K562 (cell line): Measurements from ENCODE around the gene TMEM19. TPM values are rescaled to one million over a fixed set of nuclear protein-coding genes. Genes with fewer than 3 reads are reported as not detected.

Experiments
- ATAC-seq: fragments of 200-7000 bp; cut with Tn5 transposase; 3 replicates; pipeline ENCODE4 v1.9.1; 2020; ENCODE audit warnings: moderate library complexity
- BruUV-seq: library from RNA; stranded (reverse); fragments of 400-500 nt; replicated peaks from 2 replicates; lab custom pipeline; 2021; lab: Mats Ljungman, UMichigan
- CTCF ChIA-PET: fragments of 300-600 bp; formaldehyde crosslinking; extraction: SDS; loops from one replicate; lab custom pipeline; 2021; ENCODE audit warnings: low intra/inter-chr PET ratio; lab: Yijun Ruan, JAX
- POLR2A ChIA-PET: fragments of 300-600, 350-650 bp; sonication (Branson Sonifier 250); formaldehyde crosslinking; extraction: SDS; loops from one replicate; lab custom pipeline; 2021; ENCODE audit warnings: antibody characterized with exemption, inconsistent platforms; lab: Yijun Ruan, JAX
- DNase-seq, 4 experiments: peaks; one replicate each; pipeline versions ENCODE4 v3.0.0 to v3.0.0-alpha.2; 2011 to 2018; ENCODE audit warnings: low spot score in 3 of 4, mixed read lengths in 3 of 4; ENCODE audit errors: extremely low read depth in 1 of 4
- FAIRE-seq: peaks from 2 replicates; lab custom pipeline; 2011; peaks lifted over from hg19 to GRCh38; lab: Jason Lieb, UNC
- H2AFZ ChIP-seq: 2 replicates; pipeline ENCODE4 v1.6.0; 2011; ENCODE audit warnings: low read depth, low read length, control low read depth, inconsistent platforms
- H3K27ac ChIP-seq: fragments of 200-600 bp; 3 replicates; pipeline ENCODE4 v1.8.0; 2011; ENCODE audit warnings: low read depth, mild to moderate bottlenecking, control low read depth, inconsistent platforms, low read length, moderate library complexity, mixed read lengths; ENCODE audit errors: extremely low read depth
- H3K27me3 ChIP-seq, 2 experiments: fragments of 300-600 bp in 1 of 2; 2 replicates in 1 of 2; 3 replicates in 1 of 2; pipeline versions ENCODE4 v1.6.0 to v1.8.0; 2011; ENCODE audit warnings: inconsistent platforms in 2 of 2, low read length in 2 of 2, mild to moderate bottlenecking in 1 of 2, mixed read lengths in 1 of 2, moderate library complexity in 1 of 2; ENCODE audit not compliant: control insufficient read depth in 2 of 2, insufficient read depth in 2 of 2
- H3K36me3 ChIP-seq: fragments of 300-600 bp; 3 replicates; pipeline ENCODE4 v1.8.0; 2011; ENCODE audit warnings: mild to moderate bottlenecking, low read length, inconsistent platforms; ENCODE audit not compliant: control insufficient read depth, insufficient read depth
- H3K4me1 ChIP-seq, 2 experiments: fragments of 200-600 bp in 1 of 2; replicated peaks in 1 of 2; 2 replicates in 1 of 2; 3 replicates in 1 of 2; pipeline versions ENCODE4 v1.5.1 to v1.8.0; 2011; ENCODE audit warnings: inconsistent platforms in 2 of 2, low read length in 2 of 2, mild to moderate bottlenecking in 1 of 2, mixed read lengths in 1 of 2, moderate library complexity in 1 of 2; ENCODE audit not compliant: control insufficient read depth in 2 of 2, insufficient read depth in 2 of 2
- H3K4me2 ChIP-seq: 2 replicates; pipeline ENCODE4 v1.6.1; 2011; ENCODE audit warnings: low read length, control low read depth, inconsistent platforms, mixed read lengths; ENCODE audit not compliant: insufficient read depth
- H3K4me3 ChIP-seq: fragments of 200-600 bp; sonication (generic), shearing (Covaris generic); 2 replicates; pipeline ENCODE4 v1.5.1; 2016; ENCODE audit warnings: control low read depth, inconsistent platforms
- H3K79me2 ChIP-seq: fragments of 200-600 bp; 3 replicates; pipeline ENCODE4 v1.8.0; 2011; ENCODE audit warnings: low read length, inconsistent platforms; ENCODE audit not compliant: control insufficient read depth, insufficient read depth
- H3K9ac ChIP-seq, 2 experiments: 2 replicates each; pipeline versions ENCODE4 v1.6.0 to v1.6.1; 2011; ENCODE audit warnings: low read depth in 2 of 2, low read length in 2 of 2, control low read depth in 1 of 2, inconsistent platforms in 1 of 2, mild to moderate bottlenecking in 1 of 2, mixed read lengths in 1 of 2; ENCODE audit not compliant: insufficient read depth in 1 of 2
- H3K9me1 ChIP-seq: one replicate; pipeline ENCODE4 v1.6.0; 2011; ENCODE audit warnings: inconsistent platforms, mild to moderate bottlenecking, low read length, moderate library complexity; ENCODE audit not compliant: control insufficient read depth, insufficient read depth
- H3K9me3 ChIP-seq: replicated peaks from 2 replicates; pipeline ENCODE4 v1.5.1; 2011; ENCODE audit warnings: low read depth, low read length, inconsistent platforms; ENCODE audit not compliant: control insufficient read depth, insufficient read depth
- H4K20me1 ChIP-seq: replicated peaks from 2 replicates; pipeline ENCODE4 v1.6.1; 2011; ENCODE audit warnings: low read length, inconsistent platforms, mixed read lengths; ENCODE audit not compliant: control insufficient read depth, insufficient read depth
- SPI1 ChIP-seq: IDR thresholded peaks from 2 replicates; pipeline ENCODE4 v1.6.1; 2011; ENCODE audit warnings: low read depth, low read length, control low read depth, borderline replicate concordance
- TFE3 ChIP-seq: fragments of 450-650 bp; formaldehyde crosslinking; IDR thresholded peaks from 2 replicates; pipeline ENCODE4 v1.4.0; 2020; ENCODE audit warnings: mild to moderate bottlenecking, mixed read lengths
- ZNF431 ChIP-seq: sonication (generic); formaldehyde crosslinking; IDR thresholded peaks from 2 replicates; pipeline ENCODE4 v1.8.0; 2022; ENCODE audit warnings: mild to moderate bottlenecking, missing genetic modification reagents
- WGBS: fragments of 100-300 bp; shearing (Covaris generic); methylation state at CpG from one replicate; pipeline ENCODE4 v1.1.6; 2016; ENCODE audit warnings: low coverage, mixed read lengths; ENCODE audit not compliant: insufficient coverage; ENCODE audit errors: missing lambda C conversion rate; 5-methylcytosine and 5-hydroxymethylcytosine counted together
- in situ Hi-C: fragments of 300-500 bp; cut with MboI; formaldehyde crosslinking; loops from 4 replicates; pipeline ENCODE4 v1.15.0; 2018; ENCODE audit warnings: inconsistent platforms, mixed read lengths
- intact Hi-C: fragments of 100-400 bp; cut with micrococcal nuclease; formaldehyde crosslinking; loops from 2 replicates; pipeline ENCODE4 v1.14.2; 2022
- polyA plus RNA-seq, 8 experiments: library from polyadenylated mRNA; depleted of rRNA in 4 of 8; stranded (reverse) in 5 of 8; unstranded in 3 of 8; fragments of >200 nt; fragmentation: Nextera tagmentation in 2 of 8; fragmentation: Illumina TruSeq in 1 of 8; extraction: Ambion mirVana in 2 of 8; extraction: Trizol in 1 of 8; gene quantifications; 2 replicates each; pipeline versions ENCODE4 v1.2.1 to v1.2.3, GENCODE V29; 2011 to 2014; ENCODE audit warnings: inconsistent platforms in 1 of 8, missing spikeins in 1 of 8
- total RNA-seq, 7 experiments: library from RNA; depleted of rRNA in 6 of 7; stranded (reverse); fragments of >200 nt in 6 of 7; fragmentation: Illumina TruSeq in 2 of 7; extraction: Trizol in 2 of 7; gene quantifications; 2 replicates each; pipeline versions ENCODE4 v1.2.1 to v1.2.3, GENCODE V29; 2011 to 2021; ENCODE audit warnings: low replicate concordance in 1 of 7

TMEM19 gene
- total and polyA plus RNA-seq, 9 of the 15 experiments (the other 6 are each of a cell fraction or from before 2014, with no cell fraction given) = 8.2 to 24.2 (median 17.2) TPM

- Histone ChIP-seq H3K9me3 (no peaks in the 10 kb centered on the region), H3K4me1 (peaks cover 0 to 4% of the 10 kb centered on the region in 2 experiments; a peak in 2 of 5 replicates), H3K4me3 (no peak overlapping the region), H3K9ac (no peak overlapping the region), H3K27me3 (no peaks in the 10 kb centered on the region), H3K79me2 (peaks cover 23% of the 10 kb centered on the region), H3K27ac (no peak overlapping the region), H2AFZ (no peak overlapping the region), H4K20me1 (no peaks in the 10 kb centered on the region), H3K36me3 (peaks cover 92% of the 10 kb centered on the region), H3K9me1 (peaks cover 3% of the 10 kb centered on the region), H3K4me2 (no peak overlapping the region)
- intact Hi-C loops = no loop called here
- TF ChIP-seq SPI1 (peak; percentile 23; the same call in 1 of the 2 replicates), TFE3 (CRISPR knock-in tag) (peak; percentile 50), ZNF431 (CRISPR knock-in tag) (no peak)
- POLR2A ChIA-PET = interaction anchor here (3.8 kb wide), 1 partner anchor 17 kb away, joined by 18 read pairs; the partner anchor contains the start of genes THAP2 and ZFC3H1
- ATAC-seq = no peak
- DNase-seq = no peak
- in situ Hi-C loops = loop anchor here (10.0 kb wide), 1 partner anchor 100 kb away; no protein-coding TSS in a partner anchor
- 91% methylated on average over 3 of the region's 3 CpGs for WGBS
- CTCF ChIA-PET = no interaction called here
- BruUV-seq = no TSS peak
- FAIRE-seq = no peak
Observed at GRCh38 chr12:71645268-71645667, 40.6 kb upstream of the TMEM19 start.
